NCI-H187 treated with DMSO at 0.1 percent for 48 hours (cell line): ENCODE data around the gene PTPRT.
"Not testable (repeated sequence)": the region's sequence is repeated elsewhere in the genome, so short reads cannot be mapped to it uniquely, and the experiment has no call there.

ENCODE experiments used
- DNase-seq: peaks from one replicate; lab custom pipeline; 2025; lab: John Stamatoyannopoulos, UW

PTPRT gene

DNA sequence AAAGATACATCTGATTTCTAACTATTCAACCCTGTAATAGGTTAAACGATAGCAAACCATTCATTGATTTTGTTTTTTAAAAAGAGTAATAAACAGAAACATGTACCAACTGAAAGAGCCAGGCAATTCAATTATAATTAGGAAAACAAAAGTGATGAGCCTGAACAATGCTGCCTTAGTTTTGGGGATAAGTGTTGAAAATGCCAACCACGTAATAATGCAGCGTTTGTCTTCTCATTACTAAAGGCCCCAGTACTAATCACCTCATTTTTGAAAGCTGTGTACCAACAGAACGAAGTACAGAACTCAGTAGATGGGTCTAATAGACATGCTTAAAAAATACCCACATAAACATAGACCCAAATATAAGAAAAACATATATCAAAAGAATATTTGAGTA is 907.9 kb downstream of the PTPRT start:
- DNase-seq = no peak

DNA sequence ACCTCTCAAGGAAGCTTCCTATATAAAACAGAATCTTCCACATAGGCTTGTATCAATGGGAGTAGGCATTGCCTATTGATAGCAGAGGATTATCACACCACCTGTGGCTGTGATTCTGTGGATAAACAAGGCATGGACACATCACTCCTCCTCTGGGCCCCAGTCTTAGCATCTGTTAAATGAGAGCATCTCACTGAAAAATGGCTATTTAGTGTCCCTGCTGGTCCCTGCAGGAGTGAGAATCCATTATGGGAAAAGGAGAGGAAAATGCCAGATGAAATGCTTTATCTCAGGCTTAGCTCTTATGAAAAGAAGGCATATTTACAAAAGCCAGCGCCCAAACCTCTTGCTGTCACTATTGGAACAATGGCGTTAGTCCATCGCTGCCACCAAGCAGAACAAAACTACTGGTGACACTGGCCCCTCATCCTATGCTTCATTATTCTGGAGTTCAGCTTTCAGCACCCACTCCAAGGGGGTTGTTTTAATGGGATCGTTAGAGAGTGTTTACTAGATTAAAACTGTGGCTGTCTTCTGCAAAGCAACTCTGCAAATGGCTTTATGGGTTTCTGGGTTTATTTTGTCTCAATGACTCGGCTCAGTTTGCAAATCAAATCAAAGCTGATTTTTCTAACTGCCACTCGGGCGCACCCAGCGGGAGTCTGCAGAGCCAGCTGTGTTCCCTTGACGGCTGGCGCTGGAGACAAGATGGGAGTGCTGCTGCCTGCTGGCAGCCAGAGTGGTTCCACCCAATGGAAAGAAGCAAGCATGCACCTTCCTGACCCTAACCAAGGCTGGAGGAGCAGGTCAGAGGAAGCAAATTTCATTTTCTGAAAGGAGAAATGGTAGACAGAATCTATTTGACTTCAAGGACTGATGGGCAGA is 912.7 kb downstream of the PTPRT start:
- DNase-seq = peak; percentile 76

DNA sequence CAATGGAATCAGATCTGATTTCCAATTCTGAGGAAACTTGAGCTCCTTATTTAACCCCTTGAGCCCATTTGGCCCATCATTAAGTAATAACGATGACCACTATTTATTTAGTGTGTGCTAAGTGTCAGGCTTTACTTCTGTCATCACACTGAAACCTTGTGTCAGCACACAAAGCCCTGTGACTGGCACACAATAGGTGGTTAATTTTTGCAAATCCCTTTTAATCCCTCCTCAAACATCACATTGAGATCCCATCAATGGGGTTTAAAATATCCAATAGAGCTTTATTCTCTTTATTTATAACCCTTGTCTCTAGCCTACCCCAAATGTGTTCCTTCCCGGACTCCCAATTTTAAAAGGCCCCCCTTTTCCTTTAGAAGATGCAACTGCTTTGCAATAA is 914.7 kb downstream of the PTPRT start:
- DNase-seq = no peak

DNA sequence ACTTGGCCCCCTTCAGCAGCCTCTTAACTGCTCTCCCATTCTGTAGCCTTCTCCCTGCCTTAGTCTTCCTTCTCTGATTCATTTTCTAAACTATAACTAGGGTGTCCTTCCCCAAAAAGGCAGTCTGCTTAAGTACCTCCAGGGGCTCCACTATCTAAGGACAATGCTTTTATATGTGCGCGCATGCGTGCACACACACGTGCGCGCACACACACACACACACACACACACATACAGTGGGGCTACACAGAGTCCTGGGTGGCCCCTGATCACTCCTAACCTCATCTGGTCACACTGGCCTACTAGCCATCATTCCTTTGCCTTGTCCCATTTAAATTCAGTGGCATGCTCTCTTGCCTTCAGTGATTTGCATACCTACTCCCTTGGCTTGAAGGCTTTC is 917.2 kb downstream of the PTPRT start:
- DNase-seq = no peak

DNA sequence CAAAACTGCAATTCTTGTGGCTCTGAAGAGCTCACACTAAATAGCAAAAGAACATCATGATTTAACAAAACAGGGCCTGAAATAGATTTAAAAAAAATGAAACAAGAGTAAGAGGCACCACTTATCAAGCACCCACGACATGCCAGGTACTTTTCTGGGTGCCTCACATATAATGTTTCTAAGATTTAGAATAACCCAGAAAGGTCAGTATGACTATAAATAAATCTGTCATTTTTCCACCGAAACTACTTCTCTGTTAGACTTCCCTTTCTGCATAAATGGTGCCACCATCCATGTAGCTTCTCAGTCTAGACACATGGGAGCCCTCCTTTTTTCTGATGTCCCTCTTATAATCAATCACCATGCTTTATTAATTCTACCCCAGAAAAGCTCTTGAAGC is 919.2 kb downstream of the PTPRT start:
- DNase-seq = no peak

DNA sequence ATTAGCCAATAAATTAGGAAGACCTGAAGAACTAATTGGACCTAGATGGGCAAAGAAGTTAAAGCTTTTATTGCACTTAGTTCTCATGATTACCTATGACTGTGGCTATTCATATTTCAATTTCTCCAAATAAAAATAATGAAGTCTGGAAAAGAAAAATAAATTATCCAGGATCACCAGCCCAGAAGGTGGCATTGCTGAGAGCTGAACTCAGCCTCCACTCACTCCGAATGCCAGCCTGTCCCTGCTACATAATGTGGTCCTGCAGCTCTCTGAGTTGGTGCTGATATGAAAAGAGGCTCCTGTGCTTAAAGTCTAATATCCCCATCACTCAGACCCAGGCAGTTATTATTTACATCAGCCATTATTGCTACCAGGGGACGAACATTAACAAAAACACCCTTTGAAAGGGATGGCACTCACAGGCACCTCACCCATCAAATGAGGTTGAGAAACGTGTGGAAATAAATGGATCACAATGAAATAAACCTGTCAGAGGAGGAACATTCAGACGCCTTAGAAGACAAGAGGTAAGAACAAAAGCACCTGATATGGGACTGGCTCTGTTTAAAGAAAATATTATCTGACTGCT is 921.8 kb downstream of the PTPRT start:
- no peak for DNase-seq

DNA sequence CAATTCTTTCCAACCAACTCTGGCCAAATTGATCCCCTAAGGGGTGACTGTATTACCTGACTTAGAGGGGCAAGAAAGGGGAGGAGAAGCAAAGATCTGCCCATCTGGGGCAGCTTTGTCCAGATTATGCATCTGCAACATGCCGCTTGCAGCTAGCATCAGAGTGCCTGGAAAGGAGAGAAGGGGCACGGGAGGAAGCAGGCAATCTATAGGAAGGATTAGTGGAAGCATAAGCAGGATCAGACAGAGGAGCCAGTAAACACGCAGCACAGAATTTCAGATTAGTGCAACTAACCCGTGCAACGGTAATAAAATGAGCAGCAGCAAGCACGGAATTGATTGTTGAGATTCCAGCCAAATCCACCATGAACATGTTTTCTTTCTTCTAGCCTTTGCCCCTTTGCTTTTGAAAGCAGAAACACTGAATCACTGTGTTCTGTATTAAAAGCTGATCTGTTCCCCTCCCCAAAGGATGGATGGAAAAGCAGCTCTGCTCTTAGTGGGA is 927.9 kb downstream of the PTPRT start:
- DNase-seq = no peak

DNA sequence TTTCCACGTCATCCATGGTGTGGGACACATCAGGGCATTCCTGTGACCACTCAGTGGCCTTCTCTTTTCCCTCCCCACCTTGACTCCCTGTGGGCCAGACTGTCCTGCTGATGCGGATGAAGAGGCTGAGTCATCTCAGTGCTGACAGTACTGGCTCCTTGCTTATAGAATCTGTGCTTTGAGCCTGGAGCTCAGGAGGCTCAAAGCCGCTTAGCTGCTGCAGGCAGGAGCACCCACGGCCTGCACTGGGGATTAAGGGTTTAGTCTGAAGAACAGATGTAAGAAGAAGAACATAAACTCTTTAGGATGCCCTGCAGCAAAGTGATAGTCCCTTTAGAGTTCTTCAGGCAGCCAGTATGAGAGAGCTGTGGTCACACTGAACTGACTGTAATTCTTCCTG is 929.5 kb downstream of the PTPRT start:
- DNase-seq = no peak

DNA sequence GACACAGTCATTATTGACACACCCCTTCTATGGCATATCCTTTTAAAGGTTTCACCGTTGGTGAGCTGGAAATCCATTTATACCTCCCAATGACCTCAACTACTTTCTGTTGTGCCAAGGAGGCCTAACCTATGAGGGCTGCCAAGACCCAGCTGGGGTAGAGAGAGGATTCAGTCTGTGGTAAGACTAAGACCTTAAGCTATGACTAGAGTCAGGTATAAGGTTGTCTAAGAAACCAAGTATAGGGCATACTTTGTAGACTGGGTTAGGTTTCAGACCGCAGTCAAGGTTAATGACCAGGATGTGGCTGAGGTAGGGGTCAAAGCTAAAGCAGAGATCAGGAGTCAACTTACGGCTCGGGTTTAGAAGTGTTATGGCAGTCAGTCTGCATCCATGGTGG is 930.3 kb downstream of the PTPRT start:
- no peak for DNase-seq

DNA sequence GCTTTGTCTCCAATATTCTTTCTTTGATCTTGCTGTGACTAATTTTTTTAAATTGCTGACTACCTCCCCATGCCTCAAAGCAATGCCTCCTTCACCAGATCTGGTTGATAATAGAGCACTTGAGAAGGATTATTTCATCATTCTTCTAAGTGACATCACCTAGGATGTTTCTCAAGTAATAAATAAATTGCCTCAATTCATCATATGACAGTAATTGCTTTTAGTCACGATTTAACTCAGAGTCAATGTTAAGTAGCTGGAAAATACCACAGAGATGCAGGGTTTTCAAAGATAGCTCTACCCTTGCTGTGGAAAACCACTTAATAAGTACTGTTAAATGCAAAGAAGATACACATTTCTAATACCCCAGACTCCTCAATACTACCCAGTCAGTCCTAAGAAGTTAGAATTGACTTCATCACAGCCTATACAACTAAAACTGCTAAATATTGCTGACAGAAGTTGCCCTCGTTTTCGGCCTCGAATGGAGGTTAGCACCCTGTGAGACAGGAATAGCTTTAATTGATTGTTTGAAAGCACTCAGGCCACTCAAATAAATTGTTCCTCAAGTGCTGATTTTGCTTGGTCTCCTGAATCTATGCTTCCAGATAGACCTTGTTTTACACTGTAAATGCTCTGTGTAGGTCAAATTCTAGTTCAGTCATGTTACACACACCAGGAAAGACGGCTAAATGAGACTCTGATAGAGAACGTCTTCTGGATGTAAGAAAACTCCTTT is 931.0 kb downstream of the PTPRT start:
- DNase-seq = no peak

DNA sequence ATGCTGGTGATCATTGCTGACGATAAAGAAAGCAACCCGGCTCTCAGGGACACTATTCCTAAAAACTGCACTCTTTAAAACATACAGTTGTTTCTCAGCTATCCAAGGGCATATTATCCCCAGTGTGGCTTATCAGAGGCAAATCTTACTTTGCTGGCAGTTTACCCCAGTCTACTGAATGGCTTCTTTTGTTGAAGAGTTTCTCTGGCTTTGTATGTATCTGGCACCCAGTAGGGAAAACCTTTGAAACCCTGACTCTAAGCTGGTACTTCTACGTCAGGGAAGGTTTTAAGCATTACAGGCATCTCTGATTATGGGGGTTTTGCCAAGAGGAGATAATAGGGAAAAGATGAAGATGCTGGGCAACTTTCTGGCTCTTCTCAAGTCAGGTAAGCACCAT is 933.9 kb downstream of the PTPRT start:
- DNase-seq = no peak

DNA sequence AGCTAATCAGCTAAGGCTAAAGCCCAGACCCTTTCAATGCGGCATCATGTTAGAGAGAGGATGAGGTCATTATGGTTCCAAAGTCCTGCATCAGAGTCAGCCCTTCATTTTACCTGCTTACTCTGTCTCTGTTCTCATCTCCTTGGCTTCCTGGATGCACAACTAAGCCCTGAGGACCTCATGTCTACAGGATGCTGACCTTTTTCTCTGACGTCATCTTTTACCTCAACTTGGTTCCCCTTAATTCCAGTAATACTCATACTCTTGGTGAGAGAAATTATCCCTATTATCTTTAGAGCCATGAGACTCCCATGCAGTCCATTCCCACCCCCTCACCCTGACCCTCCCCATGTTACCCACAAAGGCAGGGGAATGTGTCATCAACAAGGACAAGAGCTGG is 935.0 kb downstream of the PTPRT start:
- DNase-seq = no peak

DNA sequence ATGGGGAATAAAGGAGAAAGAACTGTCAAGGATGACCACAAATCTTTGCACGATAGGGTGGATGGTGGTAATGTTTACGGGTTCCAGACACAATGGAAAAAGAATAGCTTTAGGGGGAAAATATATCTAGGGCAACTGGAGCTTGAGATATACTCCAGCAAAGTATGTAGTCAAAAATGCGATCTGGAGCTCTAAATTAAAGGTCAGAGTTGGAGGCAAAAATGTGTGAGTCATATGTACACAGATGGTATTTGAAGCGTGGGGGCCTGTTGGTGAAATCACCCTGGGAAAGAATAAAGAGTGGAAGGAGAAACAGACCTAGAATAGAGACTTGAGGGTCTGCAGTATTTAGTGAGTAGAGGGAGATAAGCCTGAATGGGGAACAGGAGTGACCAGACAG is 937.6 kb downstream of the PTPRT start:
- no peak for DNase-seq

DNA sequence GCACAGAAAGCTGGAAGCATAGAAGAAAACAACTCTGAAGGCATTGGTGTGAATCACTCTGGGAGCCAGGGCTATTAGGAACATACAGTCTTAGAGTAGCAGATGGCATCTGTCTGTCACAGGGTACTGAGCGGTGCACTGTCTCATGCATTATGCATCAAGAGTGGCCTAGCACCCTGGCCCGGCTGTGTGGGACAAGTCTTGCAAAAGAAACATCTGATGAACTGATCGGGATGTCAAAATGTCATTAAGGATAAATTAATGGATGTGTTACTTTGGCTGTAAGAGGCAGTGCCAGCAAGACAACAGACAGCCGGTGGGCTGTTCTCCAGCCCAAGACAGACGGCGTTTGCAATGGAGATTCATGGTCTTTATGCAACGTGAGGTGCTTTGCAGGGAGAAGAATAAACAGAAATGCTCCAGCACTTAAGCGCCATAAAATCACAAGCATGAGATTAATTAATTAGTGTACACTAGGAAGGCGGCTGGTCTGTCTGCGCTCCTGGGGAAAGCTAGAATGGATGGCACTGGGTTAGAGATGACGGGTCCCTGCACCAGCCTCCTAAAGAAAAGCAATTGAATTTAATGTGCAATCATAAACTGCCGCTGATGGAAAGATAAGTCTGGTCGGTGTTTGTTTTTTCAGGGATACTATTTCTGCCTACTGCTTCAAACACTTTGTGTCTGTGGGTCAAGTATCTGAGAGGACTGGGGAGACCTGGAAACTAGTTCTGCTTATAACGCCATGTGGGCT is 970.9 kb downstream of the PTPRT start:
- DNase-seq = no peak

DNA sequence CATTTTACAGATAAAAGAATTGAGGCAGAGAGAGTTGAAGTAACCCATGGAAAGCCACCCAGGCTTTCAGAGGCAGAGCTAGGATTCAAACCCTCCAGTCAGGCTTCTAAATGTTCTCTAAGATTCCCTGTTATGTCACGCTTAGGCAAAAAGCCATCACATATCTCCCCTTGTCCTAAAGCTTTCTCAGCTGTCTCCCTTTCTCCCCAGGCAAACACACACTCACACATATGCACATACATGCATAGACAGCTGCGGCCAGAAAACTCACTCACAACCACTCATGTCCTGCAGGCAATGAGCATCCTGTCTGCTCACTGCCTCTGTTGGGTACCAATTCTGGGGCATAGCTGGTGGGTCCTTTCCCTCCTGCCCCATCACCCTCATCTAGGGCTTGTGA is 975.6 kb downstream of the PTPRT start:
- DNase-seq = no peak

DNA sequence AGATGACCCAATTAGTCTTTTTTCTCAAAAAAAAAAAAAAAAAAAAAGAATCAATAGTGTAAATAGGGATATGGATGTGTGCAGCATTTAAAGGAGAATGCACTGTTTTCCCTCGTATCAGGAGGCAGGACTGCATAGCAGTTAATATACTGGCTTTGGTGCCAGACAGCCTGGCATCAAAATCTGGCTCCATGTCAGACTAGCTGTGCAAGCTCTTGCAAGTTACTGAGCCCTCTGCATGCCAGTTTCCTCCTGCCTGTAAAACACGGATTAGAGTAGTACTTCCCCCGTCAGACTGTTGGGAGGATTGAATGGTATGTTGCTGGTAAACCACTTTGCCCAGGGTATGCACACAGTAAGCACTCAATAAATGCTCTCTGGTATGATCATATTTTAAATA is 977.3 kb downstream of the PTPRT start:
- DNase-seq = no peak

DNA sequence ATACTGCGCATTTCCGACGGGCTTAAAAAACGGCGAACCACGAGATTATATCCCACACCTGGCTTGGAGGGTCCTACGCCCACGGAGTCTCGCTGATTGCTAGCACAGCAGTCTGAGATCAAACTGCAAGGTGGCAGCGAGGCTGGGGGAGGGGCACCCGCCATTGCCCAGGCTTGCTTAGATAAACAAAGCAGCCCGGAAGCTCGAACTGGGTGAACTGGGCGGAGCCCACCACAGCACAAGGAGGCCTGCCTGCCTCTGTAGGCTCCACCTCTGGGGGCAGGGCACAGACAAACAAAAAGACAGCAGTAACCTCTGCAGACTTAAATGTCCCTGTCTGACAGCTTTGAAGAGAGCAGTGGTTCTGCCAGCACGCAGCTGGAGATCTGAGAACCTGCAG is 983.1 kb downstream of the PTPRT start:
- not testable (repeated sequence) for DNase-seq

DNA sequence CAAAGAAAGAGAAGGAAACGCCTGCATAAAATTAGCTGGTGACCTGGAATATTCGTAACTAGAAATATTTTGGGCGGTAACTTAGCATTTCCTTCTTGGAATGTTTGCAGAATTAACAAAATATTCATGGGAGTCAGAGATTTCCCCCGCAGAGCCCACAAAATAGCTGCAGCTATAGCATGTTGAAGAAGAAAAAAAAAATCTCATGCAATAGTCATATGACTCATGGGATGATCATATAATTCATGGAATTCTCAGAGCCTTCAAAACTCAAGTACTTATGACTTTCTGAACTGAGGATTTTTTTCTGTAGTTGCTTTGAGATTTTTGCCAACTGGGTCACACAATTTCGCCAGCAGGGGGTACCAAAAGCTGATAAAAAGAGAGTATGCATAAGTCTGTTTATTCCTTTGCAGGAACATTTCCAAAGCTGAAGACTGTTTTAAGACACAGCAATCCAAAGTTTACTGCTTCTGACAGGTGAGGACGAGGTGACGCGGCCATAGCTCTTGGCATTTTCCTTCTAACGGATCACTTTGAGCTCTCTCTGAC is 985.5 kb downstream of the PTPRT start:
- DNase-seq = no peak

DNA sequence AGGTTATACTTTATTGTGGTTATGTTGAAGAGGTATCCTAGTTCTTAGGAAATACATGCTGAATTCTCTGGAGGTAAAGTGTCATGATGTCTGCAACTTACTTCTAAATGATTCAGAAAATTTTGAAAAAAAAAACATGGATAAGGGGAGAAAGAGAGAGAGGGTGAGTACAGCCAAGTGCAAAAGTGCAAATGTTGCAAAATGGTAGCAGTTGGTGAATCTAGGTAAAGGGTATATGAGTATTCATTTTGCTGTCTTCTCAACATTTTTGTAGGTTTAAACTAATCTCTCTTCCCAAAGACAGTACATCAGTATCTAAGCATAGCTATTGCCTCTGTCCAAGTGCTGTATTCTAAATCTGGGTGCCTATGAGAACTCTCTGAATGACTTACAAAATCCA is 992.1 kb downstream of the PTPRT start:
- DNase-seq = no peak

DNA sequence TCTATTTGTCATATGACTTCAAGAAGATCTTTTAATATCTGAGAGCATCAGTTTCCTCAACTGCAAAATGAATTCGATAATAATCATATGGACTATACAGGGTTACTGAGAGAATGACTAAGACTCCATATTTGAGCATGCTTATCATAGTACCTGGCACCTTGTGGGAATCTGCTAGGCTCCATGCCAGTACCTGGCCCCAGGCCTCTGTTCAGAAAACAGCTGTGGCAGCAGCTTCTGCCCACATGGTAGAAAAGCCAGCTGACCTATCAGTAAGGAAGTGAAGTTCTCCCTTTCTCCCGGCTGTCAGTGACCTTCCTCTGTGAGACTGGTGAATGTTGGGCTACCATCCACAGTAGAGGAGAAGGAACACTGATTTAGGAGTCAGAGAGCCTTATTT is 996.6 kb downstream of the PTPRT start:
- DNase-seq = no peak

DNA sequence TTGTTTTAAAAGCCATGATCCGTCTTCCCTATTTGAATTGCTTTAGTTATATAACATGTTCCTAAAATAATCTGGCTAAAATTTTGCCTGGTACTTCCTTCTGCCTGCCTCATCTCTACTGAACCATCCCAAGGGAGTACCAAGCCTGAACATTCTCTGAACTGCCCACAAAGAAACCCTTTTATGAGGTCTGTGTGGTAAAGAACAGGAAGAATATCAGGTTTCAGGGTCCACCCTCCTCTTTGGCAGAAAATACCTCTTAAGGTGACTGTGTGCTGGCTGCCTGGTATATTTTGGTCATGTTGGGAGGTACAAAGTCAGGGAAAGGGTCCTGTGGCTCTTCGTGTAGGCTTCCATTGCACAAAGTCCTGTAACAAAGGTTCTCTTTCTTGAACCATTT is 997.4 kb downstream of the PTPRT start:
- peak; percentile 31 for DNase-seq
